RCC 7860 (cell line): Measurements from ENCODE around the gene C19orf25.

Source experiments
- DNase-seq: peaks from one replicate; pipeline ENCODE4 v3.0.0-alpha.2; 2015; ENCODE audit warnings: low spot score
- FAIRE-seq: peaks from 2 replicates; lab custom pipeline; 2012; peaks lifted over from hg19 to GRCh38; lab: Jason Lieb, UNC

C19orf25 gene

DNA sequence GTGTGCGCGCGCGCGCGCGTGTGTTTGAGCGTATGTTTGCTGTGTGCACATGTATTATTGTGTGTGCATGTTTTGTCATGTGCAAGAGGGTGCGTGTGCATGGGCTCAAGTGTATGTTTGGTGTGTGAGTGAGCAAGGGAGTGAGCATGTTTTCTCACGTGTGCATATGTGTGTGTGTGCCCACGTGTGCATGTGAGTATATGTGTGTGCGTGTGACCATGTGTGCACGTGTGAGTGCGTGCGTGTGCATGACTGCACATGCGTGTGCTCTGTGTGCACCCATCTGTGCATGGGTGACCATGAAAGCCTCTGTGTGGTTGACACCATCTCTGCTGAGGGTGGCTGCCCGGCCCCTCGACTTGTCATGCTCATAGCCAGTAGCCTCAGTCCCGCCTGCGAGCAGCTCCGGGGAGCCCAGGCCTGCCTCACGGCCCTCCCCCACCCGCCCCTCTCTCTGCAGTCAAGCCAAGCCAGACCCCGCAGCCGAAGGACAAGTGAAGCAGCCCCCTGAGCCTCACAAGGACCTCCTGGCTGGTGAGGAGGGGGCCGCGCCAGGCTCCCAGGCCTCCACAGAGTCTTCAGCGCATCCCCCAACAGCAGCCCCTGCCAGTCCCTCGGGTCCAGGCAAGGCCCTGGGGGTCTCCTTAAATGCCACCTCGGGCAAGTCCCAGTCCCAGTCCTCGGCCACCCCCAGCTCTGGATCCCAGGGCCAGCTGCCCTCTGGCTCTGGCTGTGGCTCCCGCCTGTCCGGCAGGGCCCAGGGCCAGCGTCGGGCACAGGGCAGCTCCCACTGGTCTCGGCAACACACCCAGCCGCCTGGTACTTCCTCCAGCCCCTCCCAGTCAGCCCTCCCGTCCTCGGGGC lies 17.9 kb upstream of the C19orf25 start:
- FAIRE-seq (no peak), DNase-seq (no peak)

DNA sequence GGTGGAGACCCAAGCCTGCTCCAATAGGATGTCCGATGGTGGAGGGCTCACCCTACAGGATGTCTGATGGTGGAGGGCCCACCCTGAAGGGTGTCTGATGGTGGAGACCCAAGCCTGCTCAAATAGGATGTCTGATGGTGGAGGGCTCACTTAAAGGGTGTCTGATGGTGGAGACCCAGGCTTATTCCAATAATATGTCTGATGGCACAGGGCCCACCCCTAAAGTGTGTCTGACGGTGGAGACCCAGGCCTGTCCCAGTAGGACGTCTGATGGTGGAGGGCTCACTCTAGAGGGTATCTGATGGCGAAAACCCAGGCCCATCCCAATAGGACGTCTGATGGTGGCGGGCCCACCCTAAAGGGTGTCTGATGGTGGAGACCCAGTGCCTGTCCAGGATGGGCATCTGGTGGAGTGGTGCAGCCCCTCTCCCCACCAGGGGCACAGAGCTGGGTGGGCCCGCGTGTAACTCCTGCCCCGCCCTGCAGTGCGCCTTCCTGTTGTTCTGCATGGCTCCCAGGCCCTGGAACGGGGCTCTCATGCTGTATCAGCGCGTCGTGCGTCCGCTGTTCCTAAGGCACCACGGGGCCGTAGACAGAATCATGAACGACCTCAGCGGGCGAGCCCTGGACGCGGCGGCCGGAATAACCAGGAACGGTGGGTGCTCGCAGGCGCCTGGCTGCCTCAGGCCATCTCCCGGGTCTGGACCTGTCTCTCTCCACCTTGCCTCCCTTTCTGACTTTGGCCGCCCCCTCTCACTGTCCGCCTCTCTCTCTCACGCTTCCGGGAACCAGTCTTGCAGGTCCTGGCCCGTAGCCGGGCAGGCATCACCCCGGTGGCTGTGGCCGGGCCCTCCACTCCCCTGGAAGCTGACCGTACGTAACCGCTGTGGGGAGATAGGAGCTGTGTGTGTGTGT lies 17.0 kb upstream of the C19orf25 start:
- DNase-seq (no peak), FAIRE-seq (no peak)

DNA sequence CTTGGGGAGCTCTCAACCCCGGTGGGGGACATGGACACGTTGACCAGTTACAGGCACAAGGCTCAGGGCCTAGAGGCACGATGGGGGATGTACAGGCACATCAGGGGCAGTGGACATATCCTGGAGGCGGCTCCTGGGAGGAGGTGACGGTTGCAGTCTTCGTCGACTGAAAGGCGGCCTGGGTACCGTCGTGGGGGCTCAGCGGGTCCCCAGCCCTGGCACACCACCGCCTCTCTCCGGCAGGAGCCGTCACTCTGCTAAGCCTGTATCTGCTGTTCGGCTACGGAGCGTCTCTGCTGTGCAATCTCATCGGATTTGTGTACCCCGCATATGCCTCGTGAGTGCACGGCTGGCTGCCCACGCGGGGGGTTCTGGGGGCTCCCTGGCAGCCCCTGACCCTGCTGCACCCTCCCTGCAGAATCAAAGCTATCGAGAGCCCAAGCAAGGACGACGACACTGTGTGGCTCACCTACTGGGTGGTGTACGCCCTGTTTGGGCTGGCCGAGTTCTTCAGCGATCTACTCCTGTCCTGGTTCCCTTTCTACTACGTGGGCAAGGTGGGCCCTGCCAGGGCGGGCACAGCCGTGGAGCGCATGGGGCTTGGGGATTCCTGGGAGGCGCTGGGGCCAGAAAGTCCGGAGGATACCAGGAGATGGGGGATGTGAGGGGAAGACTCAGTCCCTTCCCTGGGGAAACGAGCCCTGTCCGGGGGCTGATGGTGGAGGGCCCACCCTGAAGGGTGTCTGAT lies 16.2 kb upstream of the C19orf25 start:
- FAIRE-seq (no peak), DNase-seq (no peak)

DNA sequence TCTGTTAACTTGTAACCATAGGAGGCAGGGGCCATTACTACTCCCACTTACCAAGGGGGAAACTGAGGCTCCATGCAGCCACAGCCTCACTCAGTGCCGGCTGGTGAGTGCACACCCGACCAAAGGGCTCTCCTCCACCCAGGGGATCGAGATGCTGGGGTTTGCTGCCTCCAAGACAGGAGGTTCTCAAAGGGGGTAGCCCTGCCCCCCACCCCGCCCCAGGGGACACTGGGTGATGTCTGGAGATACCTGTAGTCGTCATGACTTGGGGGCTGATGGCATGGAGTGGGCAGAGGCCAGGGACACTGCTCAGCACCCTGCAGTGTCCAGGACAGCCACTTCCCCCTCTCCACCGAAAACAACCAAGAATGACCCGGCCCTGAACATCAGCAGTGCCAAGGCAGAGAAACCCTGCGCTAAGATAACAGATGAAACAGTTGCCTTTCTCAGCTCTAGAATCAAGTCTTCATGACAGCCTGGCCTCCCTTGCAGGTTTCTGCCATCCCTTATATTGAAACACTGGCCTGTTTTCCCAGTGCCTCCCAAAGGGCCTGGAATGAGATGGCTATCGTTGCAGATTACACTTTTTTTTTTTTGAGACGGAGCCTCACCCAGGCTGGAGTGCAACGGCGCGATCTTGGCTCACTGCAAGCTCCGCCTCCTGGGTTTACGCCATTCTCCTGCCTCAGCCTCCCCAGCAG lies 15.2 kb upstream of the C19orf25 start:
- DNase-seq (no peak), FAIRE-seq (no peak)

DNA sequence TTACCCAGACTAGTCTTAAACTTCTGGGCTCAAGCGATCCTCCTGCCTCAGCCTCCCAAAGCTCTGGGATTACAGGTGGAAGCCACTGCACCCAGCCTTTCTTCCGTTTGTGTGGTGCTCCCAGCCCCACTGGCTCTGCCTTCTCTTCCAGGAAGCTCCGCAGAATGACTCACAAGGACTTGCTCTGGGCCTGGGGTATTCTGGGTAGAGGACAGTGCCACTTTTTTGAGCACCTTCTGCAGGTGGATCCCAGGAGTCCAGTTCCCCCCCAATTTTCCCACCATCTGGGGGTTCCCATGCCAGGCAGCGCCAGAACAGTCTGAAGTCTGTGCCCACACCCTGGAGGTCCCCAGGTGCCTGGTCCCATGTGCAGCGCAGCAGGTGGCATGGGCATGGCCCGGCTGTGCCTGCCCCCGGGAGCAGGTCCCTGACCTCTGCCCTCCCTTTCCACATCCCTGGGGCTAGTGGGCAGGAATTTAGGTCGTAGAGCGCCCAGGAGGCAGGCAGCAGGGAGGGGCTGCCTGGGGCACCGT lies 13.5 kb upstream of the C19orf25 start:
- FAIRE-seq (no peak), DNase-seq (no peak)

DNA sequence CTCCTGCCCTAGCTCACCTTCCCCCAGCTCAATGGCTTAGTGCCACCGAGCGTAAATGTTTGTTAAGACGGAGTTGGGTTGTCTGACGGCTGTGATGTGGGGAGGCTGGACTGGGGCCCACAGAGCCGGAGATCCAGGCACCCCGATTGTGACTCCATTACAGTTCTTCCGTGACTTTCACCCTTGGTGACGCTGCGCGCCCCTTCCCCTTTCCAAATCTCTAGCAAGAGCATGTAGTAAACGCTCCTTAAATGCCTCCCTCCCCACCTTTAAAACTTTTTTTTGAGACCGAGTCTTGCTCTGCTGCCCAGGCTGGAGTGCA lies 12.8 kb upstream of the C19orf25 start:
- FAIRE-seq (no peak), DNase-seq (no peak)

DNA sequence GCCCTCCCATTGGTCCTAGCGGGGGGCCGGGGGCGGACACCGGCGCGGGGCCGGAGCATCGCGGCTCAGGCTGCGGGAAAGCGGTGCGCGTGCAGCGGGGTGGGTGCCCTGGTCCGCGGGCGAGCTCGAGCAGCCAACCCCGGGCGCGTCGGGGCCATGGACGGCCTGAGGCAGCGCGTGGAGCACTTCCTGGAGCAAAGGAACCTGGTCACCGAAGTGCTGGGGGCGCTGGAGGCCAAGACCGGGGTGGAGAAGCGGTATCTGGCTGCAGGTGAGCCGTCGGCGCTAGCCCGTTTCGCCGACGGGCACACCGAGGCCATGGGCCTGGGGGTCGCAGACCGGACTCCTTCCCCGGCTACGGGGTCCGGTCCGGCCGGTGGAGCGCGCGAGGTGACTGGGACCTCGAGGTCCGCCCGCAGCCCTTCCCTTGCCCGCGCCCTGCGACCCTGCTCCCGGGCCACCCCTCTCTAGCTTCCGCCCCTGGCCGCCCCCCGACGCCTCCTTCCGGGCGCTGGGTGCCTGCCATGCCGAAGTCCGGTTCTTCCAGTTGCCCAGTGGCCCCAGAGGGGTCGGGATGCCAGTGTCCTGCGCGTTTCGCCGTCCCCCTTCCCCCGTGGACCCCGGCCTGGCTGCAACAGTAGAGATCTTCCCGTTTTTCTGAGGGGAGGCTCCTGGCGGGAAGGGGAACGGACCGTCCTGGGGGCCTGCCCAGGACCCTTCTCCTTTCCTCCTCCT lies 12.3 kb upstream of the C19orf25 start, which contains the start of gene REEP6:
TSS of gene REEP6 (plus strand) at position 68 of the 735 bp plus-strand sequence. CDS start at position 157, 89 bp downstream.
- FAIRE-seq (no peak), DNase-seq (no peak)

DNA sequence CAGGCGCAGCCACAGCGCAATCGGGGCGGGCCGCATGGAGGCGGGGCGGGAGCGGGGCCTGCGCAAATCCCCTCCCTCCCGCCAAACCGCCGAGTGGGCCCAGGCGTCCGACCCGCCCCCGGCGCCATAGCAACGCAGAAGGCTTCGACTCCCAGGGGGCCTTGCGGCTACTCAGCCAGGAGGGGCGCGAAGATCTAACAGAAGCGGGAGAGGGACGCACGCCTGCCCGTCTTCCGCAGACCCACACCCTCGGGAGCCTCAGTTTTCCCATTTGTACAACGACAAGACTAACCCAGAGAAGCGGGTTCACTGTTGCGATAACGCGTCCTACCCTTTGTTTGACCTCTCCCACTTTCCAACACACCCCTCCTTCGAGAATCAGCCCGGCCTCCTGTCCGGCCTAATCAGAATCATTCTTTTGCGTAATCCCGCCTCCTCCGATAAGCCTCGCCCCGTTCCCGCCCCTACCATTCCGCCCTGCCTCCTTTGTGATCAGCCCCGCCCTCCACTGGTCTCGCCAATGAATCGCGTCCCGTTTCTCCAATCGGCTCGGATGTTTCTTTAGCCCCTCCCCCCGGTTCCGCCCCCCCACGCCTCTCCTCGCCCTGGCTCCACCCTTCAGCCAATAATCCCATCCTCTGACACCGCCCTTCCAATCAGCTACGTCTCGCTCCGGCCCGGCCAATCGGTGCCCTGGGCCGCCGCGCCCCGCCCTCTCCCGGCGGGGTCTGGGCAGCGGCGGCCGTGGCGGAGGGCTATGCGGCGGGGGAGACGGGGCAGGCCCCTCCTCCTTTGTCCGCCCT lies 11.5 kb upstream of the C19orf25 start, which contains the start of gene PCSK4:
TSS of gene PCSK4 (minus strand) at position 40 of the 803 bp plus-strand sequence. CDS start at position 36, 4 bp downstream.
- DNase-seq: peak; percentile 96
- FAIRE-seq: peak; percentile 94

DNA sequence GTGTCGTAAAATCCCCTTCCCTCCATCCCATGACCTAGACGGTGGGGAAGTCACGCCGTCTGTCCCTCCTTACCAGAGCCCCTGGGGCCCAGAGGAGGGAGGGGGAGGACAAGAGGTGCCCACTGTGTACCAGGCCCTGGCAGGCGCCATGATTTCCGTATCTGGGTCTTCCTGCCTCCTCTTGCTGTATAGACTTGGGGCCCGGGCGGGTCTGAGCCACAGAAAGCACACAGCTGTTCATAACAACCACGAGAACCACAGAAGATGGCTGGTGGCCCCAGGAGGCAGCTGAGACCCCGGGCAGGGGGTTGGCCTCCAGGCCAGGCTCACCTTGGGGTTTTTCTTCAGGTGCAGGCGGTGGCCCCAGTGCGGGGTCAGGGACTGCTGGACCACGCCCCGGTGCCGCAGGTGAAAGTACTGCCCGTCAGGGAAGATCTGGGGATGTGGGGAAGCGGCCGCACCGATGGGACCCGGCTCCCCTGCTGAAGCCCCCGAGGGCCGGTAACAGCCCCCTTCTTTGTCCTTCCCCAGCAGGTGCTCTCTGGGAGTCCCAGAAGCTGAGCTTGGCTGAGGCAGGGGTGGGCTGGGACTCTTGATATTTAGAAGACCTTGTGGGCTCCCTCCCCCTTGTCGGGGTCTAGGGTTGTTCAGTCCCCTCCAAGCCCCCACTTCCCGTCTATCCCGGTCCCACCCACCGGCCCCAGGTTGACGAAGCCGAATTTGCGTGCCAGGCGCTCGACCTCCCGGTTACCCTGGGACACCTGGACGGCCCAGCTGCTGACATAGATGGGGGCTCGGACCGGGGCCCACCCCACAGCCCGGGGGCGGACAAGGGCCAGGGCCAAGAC lies 10.7 kb upstream of the C19orf25 start:
- no peak for FAIRE-seq
- no peak for DNase-seq

DNA sequence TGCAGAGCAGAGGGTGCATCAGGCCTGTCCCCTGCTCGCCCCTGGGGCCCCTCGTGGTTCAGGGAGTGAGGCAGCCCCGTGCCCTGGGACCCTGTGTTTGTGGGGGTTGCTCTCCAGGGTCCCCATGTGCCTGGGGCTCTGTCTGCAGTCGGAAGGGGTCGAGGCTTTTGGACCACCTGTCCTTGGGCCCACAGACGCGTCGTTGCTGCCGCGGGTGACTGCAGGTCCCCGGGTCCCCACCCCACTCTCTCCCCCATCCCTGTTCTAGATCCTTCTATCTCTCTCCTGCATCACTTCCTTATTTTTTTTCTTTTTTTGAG lies 9.2 kb upstream of the C19orf25 start:
- no peak for FAIRE-seq
- no peak for DNase-seq

DNA sequence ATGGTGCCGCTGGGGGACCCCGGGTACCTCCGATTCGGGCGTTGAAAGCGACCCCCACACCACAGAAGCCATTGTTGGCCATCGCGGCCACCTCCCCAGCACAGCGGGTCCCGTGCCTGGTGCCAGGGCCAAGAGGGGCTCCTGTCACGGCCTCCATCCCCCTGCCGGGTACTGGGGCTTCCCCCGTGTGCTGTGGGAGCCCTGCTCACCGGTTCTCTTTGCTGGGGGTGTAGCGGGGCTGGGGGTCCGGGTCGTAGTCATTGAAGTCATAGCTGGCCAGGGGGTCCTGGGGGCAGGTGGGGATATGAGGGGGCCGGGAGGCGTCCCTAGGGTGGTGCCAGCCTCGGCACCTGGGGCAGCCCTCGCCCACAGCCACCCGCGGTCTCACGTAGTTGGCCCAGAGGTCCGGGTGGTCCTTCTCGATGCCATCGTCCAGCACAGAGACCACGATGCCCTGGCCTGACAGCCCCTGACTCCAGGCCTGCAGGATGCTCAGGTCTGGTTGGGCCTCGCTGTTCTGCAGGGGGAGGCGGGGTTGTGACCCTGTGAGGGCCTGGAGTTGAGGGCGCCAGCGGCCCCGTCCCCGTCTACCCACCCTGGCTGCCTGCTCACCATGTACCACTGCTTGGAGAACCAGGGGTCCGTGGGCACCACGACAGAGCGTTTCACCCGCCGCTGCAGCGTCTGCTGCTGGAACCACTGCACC lies 8.7 kb upstream of the C19orf25 start:
- no peak for FAIRE-seq
- DNase-seq: no peak

DNA sequence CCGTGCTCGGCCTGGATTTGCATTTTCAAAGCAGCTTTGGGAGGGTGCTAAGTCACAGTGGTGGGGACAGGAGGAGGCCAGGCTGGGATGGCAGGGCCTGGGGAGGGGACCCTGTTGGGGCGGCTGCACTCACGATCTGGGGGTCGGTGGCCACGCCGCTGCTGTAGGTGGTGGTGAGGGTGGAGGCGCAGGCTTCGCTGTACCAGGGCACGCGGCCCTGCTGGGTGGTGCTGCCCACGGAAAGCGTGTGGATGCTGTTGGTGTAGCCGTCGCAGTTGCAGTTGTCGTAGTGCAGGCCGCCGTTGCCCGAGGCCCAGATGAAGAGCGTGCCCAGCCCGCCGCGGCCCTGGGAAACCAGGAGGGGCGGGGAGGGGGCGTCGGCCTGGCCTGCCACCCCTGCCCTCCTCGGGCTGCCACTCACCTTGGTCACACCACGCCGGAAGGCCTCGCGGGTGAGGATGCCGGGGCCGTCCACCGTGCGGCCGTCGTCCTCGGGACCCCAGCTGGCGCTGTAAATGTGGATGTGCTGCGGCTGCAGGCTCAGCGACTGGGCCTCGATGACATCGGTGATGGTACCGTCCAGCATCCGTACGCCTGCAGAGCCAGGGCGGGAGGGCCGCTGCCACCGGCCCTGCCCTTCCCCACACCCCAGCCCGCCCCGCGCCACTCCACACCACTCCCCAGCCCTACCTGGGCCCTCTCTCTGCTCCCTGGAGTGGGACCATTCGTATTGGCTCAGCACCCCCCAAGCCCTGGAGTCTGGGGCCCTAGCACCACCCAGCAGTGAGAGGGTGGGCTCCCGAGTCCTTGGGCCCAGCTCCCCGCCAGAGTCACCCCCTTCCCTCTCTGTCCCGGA lies 7.9 kb upstream of the C19orf25 start:
- no peak for FAIRE-seq

DNA sequence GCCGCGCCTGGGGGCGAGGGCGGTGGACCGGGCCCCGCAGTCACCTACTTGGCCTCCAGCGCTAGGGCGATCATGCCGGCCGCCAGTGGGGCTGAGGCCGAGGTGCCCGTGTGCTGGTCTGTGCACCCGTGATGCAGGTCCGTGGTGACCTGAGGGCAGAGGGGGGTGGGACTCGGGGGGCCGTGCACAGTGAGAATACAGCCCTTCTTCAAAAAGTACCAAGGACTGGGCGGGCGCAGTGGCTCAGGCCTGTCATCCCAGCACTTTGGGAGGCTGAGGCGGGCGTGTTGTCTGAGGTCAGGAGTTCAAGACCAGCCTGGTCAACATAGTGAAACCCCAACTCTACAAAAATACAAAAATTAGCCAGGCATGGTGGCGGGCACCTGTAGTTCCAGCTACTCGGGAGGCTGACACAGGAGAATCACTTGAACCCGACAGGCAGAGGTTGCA lies 5.0 kb upstream of the C19orf25 start:
- DNase-seq: no peak

More for the DNA sequence above, 7.9 kb upstream of the C19orf25 start:
- DNase-seq: no peak

DNA sequence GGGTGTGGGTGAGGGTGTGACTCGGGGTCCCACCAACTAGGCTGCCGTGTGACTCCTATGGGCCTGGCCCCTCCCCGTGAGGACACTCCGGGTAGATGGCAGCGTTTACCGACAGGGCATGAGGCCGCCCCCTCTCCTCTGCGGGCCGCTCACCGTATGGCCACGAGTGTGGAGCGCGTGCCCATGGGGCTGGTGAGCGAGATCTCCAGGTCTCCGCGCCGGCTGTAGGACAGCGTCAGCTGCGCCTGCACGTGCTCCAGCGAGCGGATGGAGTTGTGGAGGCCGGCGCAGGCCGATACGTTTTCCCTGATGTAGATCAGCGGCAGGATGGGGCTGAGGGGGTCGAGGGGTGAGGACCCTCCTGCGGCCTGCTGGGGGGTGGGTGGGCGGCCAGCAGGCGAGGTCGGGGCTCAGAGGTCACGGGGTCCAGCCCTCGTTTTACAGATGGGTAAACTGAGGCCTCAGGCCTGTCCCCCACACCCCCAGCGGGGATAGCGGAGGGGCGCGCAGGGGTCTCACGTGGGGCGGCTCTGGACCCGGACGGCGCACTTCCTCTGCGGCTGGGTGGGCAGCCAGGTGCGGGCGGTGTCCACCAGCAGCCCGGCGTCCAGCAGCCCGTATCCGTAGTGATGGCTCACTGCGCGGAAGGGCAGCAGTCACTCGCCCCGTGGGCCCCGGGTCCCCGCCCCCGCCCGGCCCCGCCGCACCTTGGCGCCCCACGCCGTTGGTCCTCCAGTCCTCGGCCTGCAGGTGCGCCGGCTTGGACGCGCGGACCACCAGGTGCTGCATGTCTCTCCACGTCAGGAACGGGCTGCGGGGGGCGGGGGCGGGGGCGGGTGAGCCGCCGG lies 4.3 kb upstream of the C19orf25 start:
- no peak for DNase-seq
- FAIRE-seq: no peak

More for the DNA sequence above, 5.0 kb upstream of the C19orf25 start:
- FAIRE-seq: no peak
